GM10847 (cell line): ENCODE data around the gene OR52N5.

Experiments used
- POLR2A ChIP-seq: IDR thresholded peaks from 2 replicates; pipeline ENCODE4 v1.6.1; 2011; ENCODE audit not compliant: insufficient read length; ENCODE audit errors: extremely low read depth

The OR52N5 gene

DNA sequence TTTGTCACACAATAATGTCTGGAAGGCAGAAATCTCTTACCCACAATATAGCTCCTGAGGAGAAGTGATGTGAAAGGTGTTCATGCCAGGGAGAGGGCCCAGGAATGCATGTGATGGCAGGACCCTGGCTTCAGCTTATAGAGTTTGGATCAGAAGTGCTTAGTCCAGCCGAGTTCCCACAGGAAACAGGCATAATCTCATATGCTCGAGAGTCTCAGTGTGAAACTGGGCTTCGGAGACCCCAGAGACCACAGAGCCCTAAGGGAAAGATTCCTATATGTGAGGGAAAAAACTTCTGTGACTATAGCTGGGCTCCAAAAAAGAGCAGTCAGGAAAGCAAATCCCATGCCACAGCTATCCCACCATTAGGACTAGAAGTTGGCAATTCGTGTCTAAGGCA is at the start of gene OR52N5:
Gene OR52N5 (minus strand): TSS at position 101 of the 400 bp plus-strand sequence. CDS start 4,721 bp downstream, outside the sequence.
- no peak for TF ChIP-seq POLR2A

GRCh38 chr11:5831196-5831829 is 48.2 kb upstream of the OR52N5 start:
- no peak for TF ChIP-seq POLR2A

DNA sequence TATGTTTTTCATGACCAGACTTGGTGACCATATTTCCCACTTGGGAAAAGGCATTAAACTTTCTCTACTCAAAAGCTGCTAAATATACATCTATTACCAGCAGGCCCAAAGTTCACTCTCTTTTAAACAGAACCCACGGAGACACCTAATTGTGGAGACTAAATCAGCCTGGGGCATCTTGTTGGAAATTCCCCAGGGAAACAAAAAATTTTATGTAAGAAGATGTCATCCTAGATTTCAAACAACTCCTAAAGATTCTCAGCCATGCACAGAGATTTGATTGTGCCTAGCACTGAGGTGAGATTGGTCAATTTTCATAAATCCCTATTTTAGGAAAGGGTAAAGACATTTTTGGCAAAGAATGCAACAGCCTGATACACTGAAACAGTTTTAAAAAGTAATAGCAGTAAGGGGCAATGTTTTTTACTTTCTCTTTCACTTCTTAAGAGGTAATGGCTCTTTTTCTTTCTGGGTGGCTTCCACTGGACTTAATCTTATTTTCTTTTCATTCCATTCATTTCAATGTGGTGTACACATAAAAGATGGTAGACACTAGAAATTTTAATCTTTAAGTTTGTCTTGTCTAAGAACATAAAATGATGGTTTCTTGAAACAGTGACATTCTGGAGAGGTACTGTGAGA is 35.2 kb upstream of the OR52N5 start:
- TF ChIP-seq POLR2A, result no peak

DNA sequence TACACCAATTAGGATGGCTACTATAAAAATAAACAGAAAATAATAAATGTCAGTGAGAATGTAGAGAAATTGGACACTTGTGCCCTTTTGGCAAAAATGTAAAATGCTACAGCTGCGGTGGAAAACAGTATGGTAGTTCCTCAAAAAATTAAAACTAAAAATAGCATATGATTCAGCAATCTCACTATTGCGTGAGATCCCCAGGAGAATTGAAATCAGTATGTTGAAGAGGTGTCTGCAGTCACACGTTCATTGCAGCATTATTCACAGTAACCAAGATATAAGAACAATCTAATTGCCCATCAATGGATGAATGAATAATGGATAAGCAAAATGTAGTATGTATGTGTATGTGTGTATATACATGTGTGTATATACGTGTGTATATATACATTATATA is 32.4 kb upstream of the OR52N5 start:
- TF ChIP-seq POLR2A, result no peak

DNA sequence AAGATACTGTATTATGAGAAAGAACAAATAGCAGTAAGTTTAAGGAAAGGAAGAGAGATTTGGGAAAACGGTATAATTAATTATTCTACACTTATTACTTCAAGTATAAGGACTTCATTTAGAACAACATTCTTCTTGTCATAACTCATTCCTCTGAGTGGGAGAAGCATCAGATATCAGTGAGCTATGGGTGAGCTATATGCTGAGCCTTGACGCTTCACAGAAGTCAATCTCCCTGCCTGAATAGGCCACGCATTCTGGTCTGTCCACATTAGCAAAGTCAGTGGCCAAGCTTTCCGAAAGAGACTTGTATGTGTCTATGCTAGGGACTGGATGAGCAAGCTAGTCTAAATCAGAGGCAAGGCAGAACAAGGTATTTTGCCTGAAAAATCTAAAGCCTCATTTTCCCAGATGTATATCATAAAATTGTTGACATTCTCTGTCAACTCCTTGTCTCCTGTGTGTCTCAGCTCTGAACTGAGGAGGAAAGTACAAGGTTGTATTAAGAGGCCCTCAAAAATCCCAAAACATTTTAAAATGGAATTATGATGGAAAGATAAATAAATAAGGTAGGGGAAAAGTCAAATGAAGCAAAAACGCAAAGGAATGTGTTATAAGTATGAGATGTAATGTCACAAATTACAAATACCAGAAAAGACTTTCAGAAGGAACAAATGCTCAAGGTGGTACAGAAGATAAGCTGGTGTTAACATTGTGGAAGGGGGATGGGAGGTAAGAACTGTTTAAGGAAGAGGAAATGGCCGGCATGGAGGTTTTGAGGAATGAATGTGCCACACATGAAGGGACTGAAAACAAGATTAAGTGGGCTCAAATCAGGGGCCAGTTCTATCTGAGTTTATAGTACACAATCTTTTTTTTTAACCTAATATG is 27.0 kb upstream of the OR52N5 start:
- TF ChIP-seq POLR2A, result no peak

DNA sequence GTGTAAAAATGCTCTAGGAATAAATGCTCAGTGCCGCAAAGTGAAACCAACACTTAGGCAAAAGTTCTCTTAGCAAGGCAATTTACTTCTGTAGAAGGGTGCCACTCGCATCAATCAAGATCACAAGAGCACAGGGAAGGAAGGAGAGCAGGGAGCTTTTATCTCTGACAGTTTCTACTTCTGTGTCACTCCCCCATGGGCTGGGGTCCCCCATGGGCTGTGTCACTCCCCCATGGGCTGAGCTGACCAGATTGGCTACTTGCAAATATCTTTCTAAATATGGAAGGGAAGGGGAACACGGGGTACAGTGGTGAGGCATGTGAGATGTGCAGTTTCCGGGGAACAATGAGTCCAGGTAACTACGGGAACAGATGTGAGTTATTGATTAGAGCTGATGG is 26.0 kb upstream of the OR52N5 start:
- TF ChIP-seq POLR2A, result no peak

GRCh38 chr11:5808500-5809121 is 25.5 kb upstream of the OR52N5 start, which contains the start of gene OR52N2:
Gene OR52N2 (plus strand): TSS chr11:5808924. CDS start chr11:5820336, 11,412 bp downstream.
- no peak for TF ChIP-seq POLR2A

DNA sequence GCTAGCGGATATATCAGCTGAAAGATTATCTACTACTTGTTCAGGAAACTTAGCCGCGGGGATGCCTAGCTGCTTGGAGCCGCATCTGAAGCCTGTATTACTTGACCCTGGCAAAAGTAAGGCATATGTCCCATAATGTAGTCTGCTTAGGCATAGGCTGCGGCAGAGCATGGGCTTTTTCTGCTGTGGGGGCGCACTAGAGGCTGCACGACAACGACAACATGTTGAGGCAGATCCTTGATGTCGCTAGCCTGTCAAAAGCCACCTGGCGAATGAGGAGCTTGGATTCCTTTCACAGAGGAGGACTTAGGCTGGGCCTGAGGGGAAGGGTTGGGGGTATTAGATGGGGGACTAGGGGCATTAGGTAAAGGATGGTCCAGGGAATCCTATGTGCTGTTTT is 24.4 kb upstream of the OR52N5 start:
- TF ChIP-seq POLR2A, result no peak

DNA sequence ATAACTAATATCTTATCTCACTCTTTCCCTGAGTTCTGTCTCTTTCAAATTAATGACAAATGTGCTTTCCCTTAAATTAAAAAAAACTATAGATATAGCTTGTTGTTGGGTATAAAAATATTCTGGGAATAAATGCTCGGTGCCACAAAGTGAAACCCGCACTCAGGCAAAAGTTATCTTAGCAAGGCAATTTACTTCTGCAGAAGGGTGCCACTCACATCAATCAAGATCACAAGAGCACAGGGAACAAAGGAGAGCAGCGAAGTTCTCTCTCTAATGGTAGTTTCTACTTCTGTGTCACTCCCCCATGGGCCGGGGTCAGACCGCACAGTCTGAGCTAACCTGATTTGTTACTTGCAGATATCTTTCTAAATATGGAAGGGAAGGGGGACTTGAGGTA is 20.8 kb upstream of the OR52N5 start:
- no peak for TF ChIP-seq POLR2A

- TF ChIP-seq POLR2A, result no peak
Measured at GRCh38 chr11:5796541-5796940, 13.4 kb upstream of the OR52N5 start.

DNA sequence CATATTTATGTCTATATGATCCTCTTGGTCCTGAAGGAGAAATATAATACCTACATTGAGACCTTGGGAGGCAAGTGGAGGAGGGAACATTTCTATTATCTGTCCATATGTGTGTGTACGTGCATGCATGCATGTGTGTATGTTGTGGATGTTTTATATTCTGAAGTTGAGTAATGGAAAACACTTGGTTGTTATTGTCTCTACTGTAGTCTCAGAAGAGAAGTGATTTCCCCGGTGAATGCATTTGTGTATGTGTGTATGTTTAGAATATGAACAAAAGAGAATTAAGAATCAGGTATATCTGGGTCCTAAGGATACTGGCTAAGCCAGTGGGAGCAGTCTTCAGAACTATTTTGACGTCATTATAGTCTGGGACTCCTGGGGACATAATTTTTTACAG is 8.0 kb upstream of the OR52N5 start, which contains the start of gene OR52N1:
Gene OR52N1 (minus strand): TSS at position 101 of the 400 bp plus-strand sequence. CDS start 2,449 bp downstream, outside the sequence.
- TF ChIP-seq POLR2A, result no peak

GRCh38 chr11:5767056-5767455 is 16.1 kb downstream of the OR52N5 start:
- TF ChIP-seq POLR2A, result no peak

- TF ChIP-seq POLR2A, result no peak
Measured at GRCh38 chr11:5753943-5754342, 29.2 kb downstream of the OR52N5 start, which contains the start of gene OR52N4. Gene OR52N4 (plus strand): TSS chr11:5754243. CDS start chr11:5754741, 498 bp downstream.

- TF ChIP-seq POLR2A, result no peak
Measured at GRCh38 chr11:5749836-5750235, 33.3 kb downstream of the OR52N5 start.

- no peak for TF ChIP-seq POLR2A
Measured at GRCh38 chr11:5746614-5747013, 36.5 kb downstream of the OR52N5 start.
